Cardiac fibroblast (primary cell): ENCODE measurements around the gene APRT.
"Not testable (repeated sequence)": the region's sequence is repeated elsewhere in the genome, so short reads cannot be mapped to it uniquely, and the experiment has no call there.

Experiments
- DNase-seq, 2 donors: peaks; one replicate each; pipeline versions ENCODE4 v3.0.0 to v3.0.0-alpha.2; 2010; ENCODE audit warnings: low read depth in 2 of 2
- H3K4me3 ChIP-seq, 2 donors: replicated peaks in 1 of 2; 1 replicate in 1 of 2; 2 replicates in 1 of 2; pipeline ENCODE4 v1.5.1; 2011; ENCODE audit warnings: low read depth in 2 of 2, low read length in 2 of 2, mild to moderate bottlenecking in 2 of 2, moderate library complexity in 1 of 2
- TF ChIP-seq, protein P1 (sequence below): IDR thresholded peaks from one replicate; pipeline ENCODE4 v1.5.1; 2011; ENCODE audit warnings: low read depth, mild to moderate bottlenecking, low read length, inconsistent platforms

Gene APRT

DNA sequence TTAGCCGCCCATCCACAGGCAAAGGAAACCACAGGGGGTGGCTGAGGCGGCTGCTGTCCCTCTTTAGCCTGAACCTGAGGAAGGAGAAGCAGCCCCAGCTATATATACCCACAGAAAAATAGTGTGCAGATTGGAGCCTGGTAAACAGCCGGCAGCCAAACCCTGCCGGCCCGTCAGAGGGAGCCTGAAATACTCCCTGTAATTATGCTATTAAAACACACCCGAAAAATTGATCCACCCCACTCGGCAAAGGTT lies 33.5 kb downstream of the APRT start:
- H3K4me3 ChIP-seq = no peak overlapping the region
- no peak for DNase-seq
- TF ChIP-seq, protein P1, sequence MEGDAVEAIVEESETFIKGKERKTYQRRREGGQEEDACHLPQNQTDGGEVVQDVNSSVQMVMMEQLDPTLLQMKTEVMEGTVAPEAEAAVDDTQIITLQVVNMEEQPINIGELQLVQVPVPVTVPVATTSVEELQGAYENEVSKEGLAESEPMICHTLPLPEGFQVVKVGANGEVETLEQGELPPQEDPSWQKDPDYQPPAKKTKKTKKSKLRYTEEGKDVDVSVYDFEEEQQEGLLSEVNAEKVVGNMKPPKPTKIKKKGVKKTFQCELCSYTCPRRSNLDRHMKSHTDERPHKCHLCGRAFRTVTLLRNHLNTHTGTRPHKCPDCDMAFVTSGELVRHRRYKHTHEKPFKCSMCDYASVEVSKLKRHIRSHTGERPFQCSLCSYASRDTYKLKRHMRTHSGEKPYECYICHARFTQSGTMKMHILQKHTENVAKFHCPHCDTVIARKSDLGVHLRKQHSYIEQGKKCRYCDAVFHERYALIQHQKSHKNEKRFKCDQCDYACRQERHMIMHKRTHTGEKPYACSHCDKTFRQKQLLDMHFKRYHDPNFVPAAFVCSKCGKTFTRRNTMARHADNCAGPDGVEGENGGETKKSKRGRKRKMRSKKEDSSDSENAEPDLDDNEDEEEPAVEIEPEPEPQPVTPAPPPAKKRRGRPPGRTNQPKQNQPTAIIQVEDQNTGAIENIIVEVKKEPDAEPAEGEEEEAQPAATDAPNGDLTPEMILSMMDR = no peak

DNA sequence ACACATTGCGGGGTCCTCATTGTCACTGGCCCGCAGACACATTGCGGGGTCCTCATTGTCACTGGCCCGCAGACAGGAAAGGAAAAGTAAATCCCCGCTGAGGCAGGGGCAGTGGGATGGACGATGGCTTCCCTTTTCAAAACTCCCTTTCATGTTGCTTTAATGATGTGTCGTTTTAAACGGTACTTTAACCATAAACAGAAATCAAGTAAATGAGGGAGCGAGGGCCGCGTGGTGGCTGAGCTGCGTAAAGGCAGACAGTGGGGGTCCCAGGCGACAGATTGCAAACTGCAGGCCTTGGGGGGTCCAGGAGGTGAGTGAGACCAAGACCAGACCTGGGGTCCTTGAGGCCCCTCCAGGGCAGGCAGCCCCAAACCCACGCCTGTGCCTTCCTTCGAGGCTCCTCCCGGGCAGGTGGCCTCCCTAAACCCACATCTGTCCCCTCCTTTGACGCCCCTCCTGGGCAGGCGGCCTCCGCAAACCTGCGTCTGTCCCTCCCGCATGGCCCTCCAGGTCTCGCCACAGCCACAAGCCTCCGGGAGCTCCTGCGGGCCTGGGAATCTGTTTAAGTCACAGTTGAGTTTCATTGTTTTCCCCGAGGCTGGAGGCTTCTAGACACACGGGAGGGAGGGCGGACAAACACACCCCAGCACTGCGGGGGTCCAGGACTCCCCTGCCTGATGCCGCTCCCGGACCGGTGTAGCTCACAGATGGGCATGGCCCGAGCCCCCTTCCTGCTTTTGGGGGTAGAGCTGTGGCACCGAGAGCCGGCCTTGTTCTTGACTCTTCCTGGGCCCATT lies 34.1 kb downstream of the APRT start:
- DNase-seq = no peak
- H3K4me3 ChIP-seq = no peak overlapping the region
- TF ChIP-seq, protein P1 = no peak

DNA sequence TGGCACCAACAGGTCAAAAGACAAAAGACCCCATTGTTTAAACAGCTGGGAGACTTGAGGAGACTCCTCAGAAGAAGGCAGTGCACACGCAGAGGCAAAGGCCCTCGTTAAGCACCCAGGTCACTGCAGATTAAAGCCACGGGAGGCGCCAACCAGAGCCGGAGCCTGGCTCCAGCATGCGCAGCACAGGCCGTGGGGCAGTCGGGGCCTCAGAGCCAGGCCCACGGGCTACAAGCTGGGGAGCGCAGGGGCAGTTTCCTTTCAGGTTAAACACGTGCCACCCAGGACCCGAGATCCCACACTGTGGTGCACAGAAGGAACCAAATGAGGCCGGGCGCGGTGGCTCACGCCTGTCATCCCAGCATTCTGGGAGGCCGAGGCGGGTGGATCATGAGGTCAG lies 35.9 kb downstream of the APRT start:
- DNase-seq = no peak
- no peak overlapping the region for H3K4me3 ChIP-seq
- TF ChIP-seq, protein P1 = no peak

- no peak for DNase-seq
- TF ChIP-seq, protein P1 = no peak
- H3K4me3 ChIP-seq = no peak overlapping the region
Observed at GRCh38 chr16:88774544-88775393, 37.0 kb downstream of the APRT start.

DNA sequence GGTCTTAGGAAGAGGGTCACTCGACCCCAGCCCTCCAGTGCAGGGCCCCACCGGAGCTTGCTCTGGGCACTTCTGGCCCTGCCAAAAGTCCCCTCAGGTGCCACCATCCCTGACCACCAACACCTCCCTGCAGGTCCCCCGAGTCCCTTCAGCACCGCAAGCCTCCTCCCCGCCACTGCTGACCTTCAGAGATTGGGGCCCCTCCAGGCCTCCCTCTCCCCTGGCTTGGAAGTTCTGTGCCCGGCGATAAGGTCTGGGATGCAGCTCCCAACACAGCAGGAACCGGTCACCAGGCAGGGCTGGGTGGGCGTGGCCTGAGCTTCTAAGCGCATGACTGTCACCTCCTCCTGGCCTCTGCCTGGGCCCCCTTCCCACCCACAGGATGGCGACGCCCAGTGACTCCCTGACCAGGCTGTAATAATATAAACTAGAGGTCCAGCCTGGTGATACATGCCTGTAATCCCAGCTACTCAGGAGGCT lies 37.9 kb downstream of the APRT start:
- TF ChIP-seq, protein P1 = no peak
- no peak overlapping the region for H3K4me3 ChIP-seq
- DNase-seq = peak; percentile 77 to 80

GRCh38 chr16:88772871-88773811 lies 38.6 kb downstream of the APRT start:
- DNase-seq = peak; percentile 84 to 87
- H3K4me3 ChIP-seq = no peak overlapping the region
- TF ChIP-seq, protein P1 = no peak

DNA sequence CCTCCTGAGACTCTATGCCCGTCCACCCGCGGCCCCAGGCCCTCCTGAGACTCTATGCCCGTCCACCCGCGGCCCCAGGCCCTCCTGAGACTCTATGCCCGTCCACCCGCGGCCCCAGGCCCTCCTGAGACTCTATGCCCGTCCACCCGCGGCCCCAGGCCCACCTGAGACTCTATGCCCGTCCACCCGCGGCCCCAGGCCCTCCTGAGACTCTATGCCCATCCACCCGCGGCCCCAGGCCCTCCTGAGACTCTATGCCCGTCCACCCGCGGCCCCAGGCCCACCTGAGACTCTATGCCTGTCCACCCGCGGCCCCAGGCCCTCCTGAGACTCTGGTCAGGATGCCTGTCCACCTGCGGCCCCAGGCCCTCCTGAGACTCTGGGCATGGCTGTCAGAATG lies 39.9 kb downstream of the APRT start:
- DNase-seq, H3K4me3 ChIP-seq: not testable (repeated sequence)
